NCI-H446 treated with DMSO at 0.1 percent for 48 hours (cell line): ENCODE results near the gene KLF6.

Experiments used
- DNase-seq: peaks from one replicate; lab custom pipeline; 2025; lab: John Stamatoyannopoulos, UW

The KLF6 gene

GRCh38 chr10:3729397-3729976 lies 55.5 kb downstream of the KLF6 start:
- no peak for DNase-seq

GRCh38 chr10:3728563-3728962 lies 56.4 kb downstream of the KLF6 start:
- no peak for DNase-seq

- no peak for DNase-seq
These were observed 57.7 kb downstream of the KLF6 start for GRCh38 chr10:3727268-3727667.
